Measurements from ENCODE around the gene CHAF1A. TPM values are rescaled to one million over a fixed set of nuclear protein-coding genes. Genes with fewer than 3 reads are reported as not detected.
A peak's percentile ranks its signal among the peaks of the same experiment; 100 is the strongest.

The CHAF1A gene
- total and polyA plus RNA-seq, 2 of the 8 experiments (the other 6 are each of a cell fraction or from before 2014, with no cell fraction given) = 122 to 147 TPM

DNA sequence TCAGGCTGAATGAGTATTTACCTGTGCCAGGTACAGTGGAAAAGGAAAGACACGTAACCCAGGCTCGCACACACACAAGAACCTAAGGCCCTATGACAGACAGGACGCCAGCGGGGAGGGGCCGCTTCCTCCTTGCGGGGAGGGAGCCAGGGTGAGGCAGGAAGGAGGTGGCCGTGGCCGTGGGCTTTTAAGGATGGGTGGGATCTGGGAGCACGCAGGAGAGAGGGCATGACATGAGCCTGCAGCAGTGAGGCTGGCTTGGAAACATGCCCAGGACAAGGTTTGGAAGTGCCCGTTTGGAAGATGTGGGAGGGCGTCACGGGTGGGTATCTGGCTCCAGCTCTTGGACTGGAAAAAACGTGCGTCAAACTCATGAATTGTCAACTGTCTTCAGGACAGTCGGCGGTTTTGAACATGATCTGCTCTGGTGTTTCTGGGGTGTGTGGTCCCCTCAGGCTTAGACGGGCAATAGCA, 22.1 kb upstream of the CHAF1A start:
- Histone ChIP-seq H4K91ac (replicated peaks; ENCODE audit: insufficient read length, low read length) (no peak overlapping the region), H4K20me1 (replicated peaks in 1 of 2; ENCODE audit: control insufficient read depth in 1 of 2, insufficient read depth in 2 of 2, low read length in 2 of 2) (peaks cover 8 to 51% of the 10 kb centered on the region in 2 experiments), H3K79me1 (ENCODE audit: low read depth, low read length) (peaks cover 13% of the 10 kb centered on the region; the same call in 1 of the 2 replicates), H2BK120ac (replicated peaks; ENCODE audit: low read depth, low read length) (no peak overlapping the region), H3K18ac (ENCODE audit: extremely low read depth, low read length) (no peak overlapping the region; the same call in 1 of the 2 replicates), H3K9ac (replicated peaks in 1 of 4; ENCODE audit: extremely low read depth in 1 of 4, low read depth in 3 of 4, low read length in 3 of 4) (no peak overlapping the region), H3K23me2 (ENCODE audit: low read depth, low read length) (no peaks in the 10 kb centered on the region), H3K4me1 (replicated peaks in 1 of 4; ENCODE audit: control insufficient read depth in 3 of 4, insufficient read depth in 4 of 4, low read length in 3 of 4) (peaks cover 5 to 29% (median 22%) of the 10 kb centered on the region in 4 experiments; a peak in 6 of 7 replicates), H3K23ac (ENCODE audit: insufficient read length) (no peak overlapping the region), H3K14ac (ENCODE audit: insufficient read length) (no peak overlapping the region), H3K9me3 (ENCODE audit: insufficient read depth in 2 of 2, low read depth in 1 of 2, low read length in 1 of 2) (no peaks in the 10 kb centered on the region), H2BK20ac (ENCODE audit: low read length) (no peak overlapping the region), H2AFZ (ENCODE audit: low read length) (no peak overlapping the region), H2AK5ac (ENCODE audit: low read depth, low read length) (no peak overlapping the region), H2BK5ac (ENCODE audit: low read depth, low read length) (peak overlapping the region; percentile 66; the same call in 1 of the 2 replicates), H3K4ac (replicated peaks; ENCODE audit: insufficient read length, low read depth, low read length) (peak overlapping the region; percentile 60), H3K4me2 (ENCODE audit: insufficient read depth in 1 of 2, low read depth in 2 of 2, low read length in 2 of 2) (no peak overlapping the region), H3K79me2 (ENCODE audit: control insufficient read depth in 1 of 2, insufficient read depth in 2 of 2, low read length in 2 of 2) (peaks cover 0 to 46% of the 10 kb centered on the region in 2 experiments; a peak in 2 of 4 replicates), H3K56ac (replicated peaks; ENCODE audit: insufficient read length, low read depth, low read length) (no peak overlapping the region), H4K5ac (ENCODE audit: insufficient read length, low read depth, low read length) (no peak overlapping the region), H3K4me3 (ENCODE audit: extremely low read depth in 1 of 4, insufficient read depth in 2 of 4, low read depth in 3 of 4, low read length in 4 of 4) (no peak overlapping the region), H4K8ac (ENCODE audit: extremely low read depth, insufficient read depth, low read length) (no peak overlapping the region; the same call in 1 of the 2 replicates), H3K27me3 (replicated peaks in 1 of 4; ENCODE audit: control insufficient read depth in 3 of 4, extremely low read depth in 1 of 4, insufficient read depth in 3 of 4, low read length in 3 of 4) (no peaks in the 10 kb centered on the region), H3K27ac (ENCODE audit: low read depth, low read length) (no peak overlapping the region), H3K36me3 (ENCODE audit: control insufficient read depth in 2 of 4, insufficient read depth in 4 of 4, low read length in 3 of 4) (no peaks in the 10 kb centered on the region), H2BK12ac (ENCODE audit: low read depth, low read length) (peak overlapping the region; percentile 72; the same call in 1 of the 2 replicates), H2BK15ac (ENCODE audit: low read length) (0 out of 2 replicates have a peak overlapping the region, but pooled peaks have one; percentile 81)
- FAIRE-seq = no peak
- POLR2A ChIA-PET (ENCODE audit: partially characterized antibody) = interaction anchor here (0.5 to 1.4 kb wide), 5 partner anchors 20 to 1205 kb away, joined by 3 to 4 read pairs (median 3); partner anchors contain the start of gene SH3GL1
- CTCF ChIA-PET (ENCODE audit: partially characterized antibody) = interaction anchor here (0.8 to 2.0 kb wide), 5 partner anchors 10 to 113 kb away, joined by 3 to 5 read pairs (median 5); no protein-coding TSS in a partner anchor
- no peak for DNase-seq (ENCODE audit: low read depth in 1 of 2, low spot score in 2 of 2)
- WGBS, 2 experiments (ENCODE audit: extremely low coverage in 1 of 2, insufficient coverage in 1 of 2, insufficient read length in 1 of 2, insufficient replicate concordance in 2 of 2, low coverage in 1 of 2, low lambda C conversion rate in 2 of 2, missing lambda C conversion rate in 1 of 2) = 87% methylated on average over 17 of the region's 17 CpGs; no CpG with 5 or more reads in 1 of the 2 experiments
- TF ChIP-seq BCL11A (IDR thresholded peaks at IDR 0.05; ENCODE audit: low read depth in 2 of 2, low read length in 2 of 2) = no peak
- no peak for TF ChIP-seq EZH2 (IDR thresholded peaks at IDR 0.05; ENCODE audit: low read depth, low read length, severe bottlenecking)
- TF ChIP-seq CHD2 (IDR thresholded peaks at IDR 0.05; ENCODE audit: low read length) = no peak
- no peak for TF ChIP-seq EP300 (IDR thresholded peaks at IDR 0.05; ENCODE audit: borderline replicate concordance in 1 of 2, low read depth in 2 of 2, low read length in 2 of 2)
- no peak for TF ChIP-seq KDM1A (IDR thresholded peaks at IDR 0.05; ENCODE audit: borderline replicate concordance, low read length)
- no peak for TF ChIP-seq SIN3A (conservative IDR thresholded peaks at IDR 0.05 in 1 of 2, IDR thresholded peaks at IDR 0.05 in 1 of 2; ENCODE audit: low read depth in 1 of 2, low read length in 2 of 2)
- no peak for TF ChIP-seq TAF1 (IDR thresholded peaks at IDR 0.05; ENCODE audit: low read depth, low read length)
- no peak for TF ChIP-seq HDAC6 (IDR thresholded peaks at IDR 0.05; ENCODE audit: low read depth, low read length)
- no peak for TF ChIP-seq SRF (IDR thresholded peaks at IDR 0.05; ENCODE audit: low read depth, low read length)
- TF ChIP-seq BRCA1 (IDR thresholded peaks at IDR 0.05; ENCODE audit: low read depth, low read length) = no peak
- TF ChIP-seq NRF1 (IDR thresholded peaks at IDR 0.05; ENCODE audit: low read depth, low read length) = no peak
- no peak for TF ChIP-seq TAF7 (optimal IDR thresholded peaks at IDR 0.05; ENCODE audit: borderline replicate concordance, low read depth, low read length)
- no peak for TF ChIP-seq SP1 (IDR thresholded peaks at IDR 0.05; ENCODE audit: low read depth, low read length)
